ENCODE data around the gene AGBL1. TPM values are rescaled to one million over a fixed set of nuclear protein-coding genes. Genes with fewer than 3 reads are reported as not detected.
A peak's percentile ranks its signal among the peaks of the same experiment; 100 is the strongest.

AGBL1 gene
- polyA plus RNA-seq, 4 donors: 0.01 to 0.04 TPM; not detected in 2

GRCh38 chr15:86316726-86317383 is 237.2 kb downstream of the AGBL1 start:
- FAIRE-seq (no peak), DNase-seq (no peak)
- Histone ChIP-seq H3K27ac (ENCODE audit: low read depth in 1 of 3, low read length in 2 of 3) (peak overlapping the region in 1 of 3 donors; percentile 1), H3K36me3 (ENCODE audit: control insufficient read depth in 3 of 3, insufficient read depth in 2 of 3, low read depth in 1 of 3, low read length in 3 of 3) (no peaks in the 10 kb centered on the region), H3K4me1 (ENCODE audit: control insufficient read depth in 3 of 3, insufficient read depth in 2 of 3, low read depth in 1 of 3, low read length in 2 of 3) (no peaks in the 10 kb centered on the region), H3K9me3 (ENCODE audit: control insufficient read depth in 2 of 2, insufficient read depth in 1 of 2, low read depth in 1 of 2, low read length in 1 of 2) (no peaks in the 10 kb centered on the region), H3K27me3 (ENCODE audit: control insufficient read depth in 3 of 3, insufficient read depth in 3 of 3, low read length in 3 of 3) (no peaks in the 10 kb centered on the region), H3K4me3 (ENCODE audit: low read depth in 1 of 3, low read length in 3 of 3) (no peak overlapping the region)
- WGBS, 3 donors: 30 to 60% (median 41%) methylated on average over 6 of the region's 6 CpGs

GRCh38 chr15:86317384-86317740 is 237.7 kb downstream of the AGBL1 start:
- Histone ChIP-seq H3K36me3 (ENCODE audit: control insufficient read depth in 3 of 3, insufficient read depth in 2 of 3, low read depth in 1 of 3, low read length in 3 of 3) (no peaks in the 10 kb centered on the region), H3K4me3 (ENCODE audit: low read depth in 1 of 3, low read length in 3 of 3) (no peak overlapping the region), H3K9me3 (ENCODE audit: control insufficient read depth in 2 of 2, insufficient read depth in 1 of 2, low read depth in 1 of 2, low read length in 1 of 2) (no peaks in the 10 kb centered on the region), H3K4me1 (ENCODE audit: control insufficient read depth in 3 of 3, insufficient read depth in 2 of 3, low read depth in 1 of 3, low read length in 2 of 3) (no peaks in the 10 kb centered on the region), H3K27ac (ENCODE audit: low read depth in 1 of 3, low read length in 2 of 3) (no peak overlapping the region), H3K27me3 (ENCODE audit: control insufficient read depth in 3 of 3, insufficient read depth in 3 of 3, low read length in 3 of 3) (no peaks in the 10 kb centered on the region)
- FAIRE-seq: no peak
- no peak for DNase-seq
- 45 to 66% (median 60%) methylated on average over 4 of the region's 4 CpGs for WGBS, 3 donors

- Histone ChIP-seq H3K27me3 (ENCODE audit: control insufficient read depth in 3 of 3, insufficient read depth in 3 of 3, low read length in 3 of 3) (no peaks in the 10 kb centered on the region), H3K27ac (ENCODE audit: low read depth in 1 of 3, low read length in 2 of 3) (no peak overlapping the region), H3K9me3 (ENCODE audit: control insufficient read depth in 2 of 2, insufficient read depth in 1 of 2, low read depth in 1 of 2, low read length in 1 of 2) (no peaks in the 10 kb centered on the region), H3K36me3 (ENCODE audit: control insufficient read depth in 3 of 3, insufficient read depth in 2 of 3, low read depth in 1 of 3, low read length in 3 of 3) (no peaks in the 10 kb centered on the region), H3K4me3 (ENCODE audit: low read depth in 1 of 3, low read length in 3 of 3) (no peak overlapping the region), H3K4me1 (ENCODE audit: control insufficient read depth in 3 of 3, insufficient read depth in 2 of 3, low read depth in 1 of 3, low read length in 2 of 3) (no peaks in the 10 kb centered on the region)
- FAIRE-seq: no peak
- DNase-seq: no peak
- 45 to 53% (median 51%) methylated on average over 1 of the region's 1 CpG for WGBS, 3 donors
These were observed 243.0 kb downstream of the AGBL1 start for GRCh38 chr15:86322629-86323028.

GRCh38 chr15:86327230-86327865 is 247.7 kb downstream of the AGBL1 start:
- H3K9me3 ChIP-seq (ENCODE audit: control insufficient read depth in 2 of 2, insufficient read depth in 1 of 2, low read depth in 1 of 2, low read length in 1 of 2): peaks cover 2 to 18% of the 10 kb centered on the region in 2 donors
- H3K4me3 ChIP-seq (ENCODE audit: low read depth in 1 of 3, low read length in 3 of 3): no peak overlapping the region
- DNase-seq: no peak
- H3K27me3 ChIP-seq (ENCODE audit: control insufficient read depth in 3 of 3, insufficient read depth in 3 of 3, low read length in 3 of 3): no peaks in the 10 kb centered on the region
- H3K27ac ChIP-seq (ENCODE audit: low read depth in 1 of 3, low read length in 2 of 3): no peak overlapping the region
- FAIRE-seq: no peak
- no peaks in the 10 kb centered on the region for H3K36me3 ChIP-seq (ENCODE audit: control insufficient read depth in 3 of 3, insufficient read depth in 2 of 3, low read depth in 1 of 3, low read length in 3 of 3)
- no peaks in the 10 kb centered on the region for H3K4me1 ChIP-seq (ENCODE audit: control insufficient read depth in 3 of 3, insufficient read depth in 2 of 3, low read depth in 1 of 3, low read length in 2 of 3)
- 32 to 39% (median 33%) methylated on average over 2 of the region's 2 CpGs for WGBS, 3 donors

- FAIRE-seq (no peak), DNase-seq (no peak)
- Histone ChIP-seq H3K4me1 (ENCODE audit: control insufficient read depth in 3 of 3, insufficient read depth in 2 of 3, low read depth in 1 of 3, low read length in 2 of 3) (no peaks in the 10 kb centered on the region), H3K4me3 (ENCODE audit: low read depth in 1 of 3, low read length in 3 of 3) (no peak overlapping the region), H3K9me3 (ENCODE audit: control insufficient read depth in 2 of 2, insufficient read depth in 1 of 2, low read depth in 1 of 2, low read length in 1 of 2) (peaks cover 2 to 18% of the 10 kb centered on the region in 2 donors), H3K36me3 (ENCODE audit: control insufficient read depth in 3 of 3, insufficient read depth in 2 of 3, low read depth in 1 of 3, low read length in 3 of 3) (no peaks in the 10 kb centered on the region), H3K27ac (ENCODE audit: low read depth in 1 of 3, low read length in 2 of 3) (no peak overlapping the region), H3K27me3 (ENCODE audit: control insufficient read depth in 3 of 3, insufficient read depth in 3 of 3, low read length in 3 of 3) (no peaks in the 10 kb centered on the region)
- WGBS, 3 donors: 60 to 68% (median 66%) methylated on average over 2 of the region's 2 CpGs
These were observed 249.0 kb downstream of the AGBL1 start for GRCh38 chr15:86328658-86329057.

GRCh38 chr15:86329311-86330013 is 249.8 kb downstream of the AGBL1 start:
- no peaks in the 10 kb centered on the region for H3K4me1 ChIP-seq (ENCODE audit: control insufficient read depth in 3 of 3, insufficient read depth in 2 of 3, low read depth in 1 of 3, low read length in 2 of 3)
- no peak overlapping the region for H3K27ac ChIP-seq (ENCODE audit: low read depth in 1 of 3, low read length in 2 of 3)
- DNase-seq (no peak), FAIRE-seq (no peak)
- H3K9me3 ChIP-seq (ENCODE audit: control insufficient read depth in 2 of 2, insufficient read depth in 1 of 2, low read depth in 1 of 2, low read length in 1 of 2): peaks cover 2 to 18% of the 10 kb centered on the region in 2 donors
- no peaks in the 10 kb centered on the region for H3K36me3 ChIP-seq (ENCODE audit: control insufficient read depth in 3 of 3, insufficient read depth in 2 of 3, low read depth in 1 of 3, low read length in 3 of 3)
- no peaks in the 10 kb centered on the region for H3K27me3 ChIP-seq (ENCODE audit: control insufficient read depth in 3 of 3, insufficient read depth in 3 of 3, low read length in 3 of 3)
- 90 to 95% (median 92%) methylated on average over 3 of the region's 3 CpGs for WGBS, 3 donors
- no peak overlapping the region for H3K4me3 ChIP-seq (ENCODE audit: low read depth in 1 of 3, low read length in 3 of 3)

GRCh38 chr15:86333819-86334218 is 254.1 kb downstream of the AGBL1 start:
- Histone ChIP-seq H3K4me1 (ENCODE audit: control insufficient read depth in 3 of 3, insufficient read depth in 2 of 3, low read depth in 1 of 3, low read length in 2 of 3) (no peaks in the 10 kb centered on the region), H3K4me3 (ENCODE audit: low read depth in 1 of 3, low read length in 3 of 3) (no peak overlapping the region), H3K27me3 (ENCODE audit: control insufficient read depth in 3 of 3, insufficient read depth in 3 of 3, low read length in 3 of 3) (no peaks in the 10 kb centered on the region), H3K36me3 (ENCODE audit: control insufficient read depth in 3 of 3, insufficient read depth in 2 of 3, low read depth in 1 of 3, low read length in 3 of 3) (no peaks in the 10 kb centered on the region), H3K9me3 (ENCODE audit: control insufficient read depth in 2 of 2, insufficient read depth in 1 of 2, low read depth in 1 of 2, low read length in 1 of 2) (peaks cover 2 to 17% of the 10 kb centered on the region in 2 donors), H3K27ac (ENCODE audit: low read depth in 1 of 3, low read length in 2 of 3) (no peak overlapping the region)
- DNase-seq (no peak), FAIRE-seq (no peak)

- H3K4me1 ChIP-seq (ENCODE audit: control insufficient read depth in 3 of 3, insufficient read depth in 2 of 3, low read depth in 1 of 3, low read length in 2 of 3): no peaks in the 10 kb centered on the region
- no peaks in the 10 kb centered on the region for H3K36me3 ChIP-seq (ENCODE audit: control insufficient read depth in 3 of 3, insufficient read depth in 2 of 3, low read depth in 1 of 3, low read length in 3 of 3)
- no peak overlapping the region for H3K4me3 ChIP-seq (ENCODE audit: low read depth in 1 of 3, low read length in 3 of 3)
- H3K27me3 ChIP-seq (ENCODE audit: control insufficient read depth in 3 of 3, insufficient read depth in 3 of 3, low read length in 3 of 3): no peaks in the 10 kb centered on the region
- FAIRE-seq (no peak), DNase-seq (no peak)
- H3K9me3 ChIP-seq (ENCODE audit: control insufficient read depth in 2 of 2, insufficient read depth in 1 of 2, low read depth in 1 of 2, low read length in 1 of 2): peaks cover 0 to 2% of the 10 kb centered on the region in 2 donors
- no peak overlapping the region for H3K27ac ChIP-seq (ENCODE audit: low read depth in 1 of 3, low read length in 2 of 3)
- WGBS, 3 donors: 60 to 74% (median 70%) methylated on average over 6 of the region's 6 CpGs
These were observed 256.5 kb downstream of the AGBL1 start for GRCh38 chr15:86336051-86336788.
